HepG2 (cell line): ENCODE data around the gene METTL23. TPM values are rescaled to one million over a fixed set of nuclear protein-coding genes. Genes with fewer than 3 reads are reported as not detected.

ENCODE experiments used
- ETV6 ChIP-seq: sonication (generic); formaldehyde crosslinking; conservative IDR thresholded peaks from 2 replicates; pipeline ENCODE4 v1.4.0; 2020; ENCODE audit warnings: missing genetic modification reagents
- FOXO1 ChIP-seq: sonication (generic); formaldehyde crosslinking; IDR thresholded peaks from 2 replicates; pipeline ENCODE4 v1.4.0; 2020; ENCODE audit warnings: missing genetic modification reagents
- HMG20B ChIP-seq: conservative IDR thresholded peaks from 2 replicates; pipeline ENCODE4 v1.6.1; 2016; ENCODE audit warnings: missing genetic modification reagents, missing compliant biosample characterization
- NAIF1 ChIP-seq: sonication (generic); formaldehyde crosslinking; IDR thresholded peaks from 2 replicates; pipeline ENCODE4 v1.5.0; 2020; ENCODE audit warnings: mild to moderate bottlenecking, missing genetic modification reagents, borderline replicate concordance
- POLR2AphosphoS5 ChIP-seq: IDR thresholded peaks from 2 replicates; pipeline ENCODE4 v1.6.1; 2012; ENCODE audit warnings: low read depth, low read length
- SALL2 ChIP-seq: sonication (generic); formaldehyde crosslinking; IDR thresholded peaks from 2 replicates; pipeline ENCODE4 v1.8.1; 2023; ENCODE audit warnings: mild to moderate bottlenecking, missing genetic modification reagents, inconsistent platforms
- ZNF101 ChIP-seq: sonication (generic); formaldehyde crosslinking; IDR thresholded peaks from 2 replicates; pipeline ENCODE4 v1.4.0; 2020; ENCODE audit warnings: mild to moderate bottlenecking, low read depth, missing genetic modification reagents, borderline replicate concordance
- ZNF44 ChIP-seq: sonication (generic); formaldehyde crosslinking; IDR thresholded peaks from 2 replicates; pipeline ENCODE4 v1.5.1; 2020; ENCODE audit warnings: mild to moderate bottlenecking, missing genetic modification reagents
- ZNF569 ChIP-seq: sonication (generic); formaldehyde crosslinking; IDR thresholded peaks from 2 replicates; pipeline ENCODE4 v1.5.0; 2020; ENCODE audit warnings: mild to moderate bottlenecking, missing genetic modification reagents, moderate library complexity, borderline replicate concordance
- ZNF672 ChIP-seq: sonication (generic); formaldehyde crosslinking; IDR thresholded peaks from 2 replicates; pipeline ENCODE4 v1.8.1; 2022; ENCODE audit warnings: missing genetic modification reagents
- ZNF792 ChIP-seq: IDR thresholded peaks from 2 replicates; pipeline ENCODE4 v1.6.1; 2016
- polyA plus RNA-seq, 8 experiments: library from polyadenylated mRNA; depleted of rRNA in 3 of 8; stranded (reverse) in 7 of 8; unstranded in 1 of 8; fragments of >200 nt; fragmentation: Illumina TruSeq in 4 of 8; extraction: Trizol in 4 of 8; gene quantifications; 2 replicates each; pipeline versions ENCODE4 v1.2.1 to v1.2.3, GENCODE V29; 2011 to 2016; ENCODE audit warnings: low read depth in 4 of 8, missing spikeins in 1 of 8, mixed read lengths in 1 of 8; ENCODE audit not compliant: insufficient read depth in 1 of 8
- total RNA-seq, 5 experiments: library from RNA; depleted of rRNA; stranded (reverse); fragments of >200 nt; fragmentation: Illumina TruSeq; extraction: Trizol; gene quantifications; 2 replicates each; pipeline ENCODE4 v1.2.3, GENCODE V29; 2016; ENCODE audit warnings: low read depth in 1 of 5
- TF ChIP-seq, protein P1 (sequence below): IDR thresholded peaks from 2 replicates; pipeline ENCODE4 v1.4.0; 2020; ENCODE audit warnings: mild to moderate bottlenecking, missing genetic modification reagents
- TF ChIP-seq, protein P2 (sequence below): sonication (generic); formaldehyde crosslinking; IDR thresholded peaks from 2 replicates; pipeline ENCODE4 v1.4.0; 2020; ENCODE audit warnings: mild to moderate bottlenecking, missing genetic modification reagents
- TF ChIP-seq, protein P3 (sequence below): sonication (generic); formaldehyde crosslinking; IDR thresholded peaks from 2 replicates; pipeline ENCODE4 v1.4.0; 2020; ENCODE audit warnings: missing genetic modification reagents, borderline replicate concordance
- TF ChIP-seq, protein P4 (sequence below): sonication (generic); formaldehyde crosslinking; IDR thresholded peaks from 2 replicates; pipeline ENCODE4 v1.4.0; 2020; ENCODE audit warnings: missing genetic modification reagents, borderline replicate concordance
- TF ChIP-seq, protein P5 (sequence below): sonication (generic); formaldehyde crosslinking; IDR thresholded peaks from 2 replicates; pipeline ENCODE4 v1.4.0; 2020; ENCODE audit warnings: missing genetic modification reagents; ENCODE audit errors: not compliant biosample characterization

Gene METTL23
- total and polyA plus RNA-seq, 2 of the 13 experiments (the other 11 are each of a cell fraction or from before 2014, with no cell fraction given), result 39.9 to 104 TPM

DNA sequence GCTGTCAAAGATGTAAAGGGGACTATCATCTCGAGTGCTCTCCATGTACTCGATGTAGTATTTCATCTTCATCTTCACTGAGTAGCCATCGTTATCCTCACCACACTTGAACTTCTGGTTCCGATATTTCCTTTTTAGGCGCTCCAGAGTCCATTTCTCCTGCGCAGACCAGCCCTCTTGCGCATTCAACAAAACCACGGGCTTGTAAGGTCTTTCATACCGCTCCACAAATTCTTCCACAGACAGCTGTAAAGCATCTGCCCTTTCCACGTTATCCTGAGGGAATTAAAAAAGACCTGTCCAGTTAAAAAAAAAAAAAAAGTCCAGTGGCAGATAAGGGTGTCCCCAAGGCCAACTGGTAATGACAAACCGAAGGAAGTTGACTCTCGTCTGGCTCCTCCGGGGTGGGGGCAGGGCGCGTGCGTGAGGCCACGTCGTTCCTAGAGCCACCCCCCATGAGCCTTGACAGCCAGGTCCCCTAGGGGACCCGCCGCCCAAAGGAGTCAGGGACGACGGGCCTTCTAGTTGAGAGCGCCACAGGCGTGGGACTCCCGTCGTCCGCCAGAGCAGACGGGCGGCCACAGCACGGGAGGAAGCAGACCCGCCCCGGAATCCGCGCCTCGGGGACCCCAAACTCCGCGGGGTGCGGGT, 934 bp upstream of the METTL23 start (continued):
- TF ChIP-seq, protein P1, sequence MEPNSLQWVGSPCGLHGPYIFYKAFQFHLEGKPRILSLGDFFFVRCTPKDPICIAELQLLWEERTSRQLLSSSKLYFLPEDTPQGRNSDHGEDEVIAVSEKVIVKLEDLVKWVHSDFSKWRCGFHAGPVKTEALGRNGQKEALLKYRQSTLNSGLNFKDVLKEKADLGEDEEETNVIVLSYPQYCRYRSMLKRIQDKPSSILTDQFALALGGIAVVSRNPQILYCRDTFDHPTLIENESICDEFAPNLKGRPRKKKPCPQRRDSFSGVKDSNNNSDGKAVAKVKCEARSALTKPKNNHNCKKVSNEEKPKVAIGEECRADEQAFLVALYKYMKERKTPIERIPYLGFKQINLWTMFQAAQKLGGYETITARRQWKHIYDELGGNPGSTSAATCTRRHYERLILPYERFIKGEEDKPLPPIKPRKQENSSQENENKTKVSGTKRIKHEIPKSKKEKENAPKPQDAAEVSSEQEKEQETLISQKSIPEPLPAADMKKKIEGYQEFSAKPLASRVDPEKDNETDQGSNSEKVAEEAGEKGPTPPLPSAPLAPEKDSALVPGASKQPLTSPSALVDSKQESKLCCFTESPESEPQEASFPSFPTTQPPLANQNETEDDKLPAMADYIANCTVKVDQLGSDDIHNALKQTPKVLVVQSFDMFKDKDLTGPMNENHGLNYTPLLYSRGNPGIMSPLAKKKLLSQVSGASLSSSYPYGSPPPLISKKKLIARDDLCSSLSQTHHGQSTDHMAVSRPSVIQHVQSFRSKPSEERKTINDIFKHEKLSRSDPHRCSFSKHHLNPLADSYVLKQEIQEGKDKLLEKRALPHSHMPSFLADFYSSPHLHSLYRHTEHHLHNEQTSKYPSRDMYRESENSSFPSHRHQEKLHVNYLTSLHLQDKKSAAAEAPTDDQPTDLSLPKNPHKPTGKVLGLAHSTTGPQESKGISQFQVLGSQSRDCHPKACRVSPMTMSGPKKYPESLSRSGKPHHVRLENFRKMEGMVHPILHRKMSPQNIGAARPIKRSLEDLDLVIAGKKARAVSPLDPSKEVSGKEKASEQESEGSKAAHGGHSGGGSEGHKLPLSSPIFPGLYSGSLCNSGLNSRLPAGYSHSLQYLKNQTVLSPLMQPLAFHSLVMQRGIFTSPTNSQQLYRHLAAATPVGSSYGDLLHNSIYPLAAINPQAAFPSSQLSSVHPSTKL (CRISPR knock-in tag), result 0 out of 2 replicates have a peak, but pooled peaks have one; percentile 8
- TF ChIP-seq, protein P2, sequence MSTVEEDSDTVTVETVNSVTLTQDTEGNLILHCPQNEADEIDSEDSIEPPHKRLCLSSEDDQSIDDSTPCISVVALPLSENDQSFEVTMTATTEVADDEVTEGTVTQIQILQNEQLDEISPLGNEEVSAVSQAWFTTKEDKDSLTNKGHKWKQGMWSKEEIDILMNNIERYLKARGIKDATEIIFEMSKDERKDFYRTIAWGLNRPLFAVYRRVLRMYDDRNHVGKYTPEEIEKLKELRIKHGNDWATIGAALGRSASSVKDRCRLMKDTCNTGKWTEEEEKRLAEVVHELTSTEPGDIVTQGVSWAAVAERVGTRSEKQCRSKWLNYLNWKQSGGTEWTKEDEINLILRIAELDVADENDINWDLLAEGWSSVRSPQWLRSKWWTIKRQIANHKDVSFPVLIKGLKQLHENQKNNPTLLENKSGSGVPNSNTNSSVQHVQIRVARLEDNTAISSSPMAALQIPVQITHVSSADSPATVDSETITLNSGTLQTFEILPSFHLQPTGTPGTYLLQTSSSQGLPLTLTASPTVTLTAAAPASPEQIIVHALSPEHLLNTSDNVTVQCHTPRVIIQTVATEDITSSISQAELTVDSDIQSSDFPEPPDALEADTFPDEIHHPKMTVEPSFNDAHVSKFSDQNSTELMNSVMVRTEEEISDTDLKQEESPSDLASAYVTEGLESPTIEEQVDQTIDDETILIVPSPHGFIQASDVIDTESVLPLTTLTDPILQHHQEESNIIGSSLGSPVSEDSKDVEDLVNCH (CRISPR knock-in tag), result 0 out of 2 replicates have a peak, but pooled peaks have one; percentile 21
- peak; percentile 19; the same call in 1 of the 2 replicates for TF ChIP-seq ZNF569 (CRISPR knock-in tag)
- TF ChIP-seq ZNF792 (CRISPR knock-in tag), result 0 out of 2 replicates have a peak, but pooled peaks have one; percentile 12
- TF ChIP-seq ZNF101 (CRISPR knock-in tag), result no peak
- TF ChIP-seq SALL2 (CRISPR knock-in tag), result no peak
- TF ChIP-seq, protein P3, sequence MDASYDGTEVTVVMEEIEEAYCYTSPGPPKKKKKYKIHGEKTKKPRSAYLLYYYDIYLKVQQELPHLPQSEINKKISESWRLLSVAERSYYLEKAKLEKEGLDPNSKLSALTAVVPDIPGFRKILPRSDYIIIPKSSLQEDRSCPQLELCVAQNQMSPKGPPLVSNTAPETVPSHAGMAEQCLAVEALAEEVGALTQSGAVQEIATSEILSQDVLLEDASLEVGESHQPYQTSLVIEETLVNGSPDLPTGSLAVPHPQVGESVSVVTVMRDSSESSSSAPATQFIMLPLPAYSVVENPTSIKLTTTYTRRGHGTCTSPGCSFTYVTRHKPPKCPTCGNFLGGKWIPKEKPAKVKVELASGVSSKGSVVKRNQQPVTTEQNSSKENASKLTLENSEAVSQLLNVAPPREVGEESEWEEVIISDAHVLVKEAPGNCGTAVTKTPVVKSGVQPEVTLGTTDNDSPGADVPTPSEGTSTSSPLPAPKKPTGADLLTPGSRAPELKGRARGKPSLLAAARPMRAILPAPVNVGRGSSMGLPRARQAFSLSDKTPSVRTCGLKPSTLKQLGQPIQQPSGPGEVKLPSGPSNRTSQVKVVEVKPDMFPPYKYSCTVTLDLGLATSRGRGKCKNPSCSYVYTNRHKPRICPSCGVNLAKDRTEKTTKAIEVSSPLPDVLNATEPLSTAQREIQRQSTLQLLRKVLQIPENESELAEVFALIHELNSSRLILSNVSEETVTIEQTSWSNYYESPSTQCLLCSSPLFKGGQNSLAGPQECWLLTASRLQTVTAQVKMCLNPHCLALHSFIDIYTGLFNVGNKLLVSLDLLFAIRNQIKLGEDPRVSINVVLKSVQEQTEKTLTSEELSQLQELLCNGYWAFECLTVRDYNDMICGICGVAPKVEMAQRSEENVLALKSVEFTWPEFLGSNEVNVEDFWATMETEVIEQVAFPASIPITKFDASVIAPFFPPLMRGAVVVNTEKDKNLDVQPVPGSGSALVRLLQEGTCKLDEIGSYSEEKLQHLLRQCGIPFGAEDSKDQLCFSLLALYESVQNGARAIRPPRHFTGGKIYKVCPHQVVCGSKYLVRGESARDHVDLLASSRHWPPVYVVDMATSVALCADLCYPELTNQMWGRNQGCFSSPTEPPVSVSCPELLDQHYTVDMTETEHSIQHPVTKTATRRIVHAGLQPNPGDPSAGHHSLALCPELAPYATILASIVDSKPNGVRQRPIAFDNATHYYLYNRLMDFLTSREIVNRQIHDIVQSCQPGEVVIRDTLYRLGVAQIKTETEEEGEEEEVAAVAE (CRISPR knock-in tag), result no peak
- TF ChIP-seq ZNF672 (CRISPR knock-in tag), result no peak
- TF ChIP-seq POLR2AphosphoS5, result no peak
- TF ChIP-seq, protein P4, sequence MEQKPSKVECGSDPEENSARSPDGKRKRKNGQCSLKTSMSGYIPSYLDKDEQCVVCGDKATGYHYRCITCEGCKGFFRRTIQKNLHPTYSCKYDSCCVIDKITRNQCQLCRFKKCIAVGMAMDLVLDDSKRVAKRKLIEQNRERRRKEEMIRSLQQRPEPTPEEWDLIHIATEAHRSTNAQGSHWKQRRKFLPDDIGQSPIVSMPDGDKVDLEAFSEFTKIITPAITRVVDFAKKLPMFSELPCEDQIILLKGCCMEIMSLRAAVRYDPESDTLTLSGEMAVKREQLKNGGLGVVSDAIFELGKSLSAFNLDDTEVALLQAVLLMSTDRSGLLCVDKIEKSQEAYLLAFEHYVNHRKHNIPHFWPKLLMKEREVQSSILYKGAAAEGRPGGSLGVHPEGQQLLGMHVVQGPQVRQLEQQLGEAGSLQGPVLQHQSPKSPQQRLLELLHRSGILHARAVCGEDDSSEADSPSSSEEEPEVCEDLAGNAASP (CRISPR knock-in tag), result no peak
- TF ChIP-seq ETV6 (CRISPR knock-in tag), result no peak; the same call in 1 of the 2 replicates
- no peak for TF ChIP-seq ZNF44 (CRISPR knock-in tag)
- TF ChIP-seq NAIF1 (CRISPR knock-in tag), result no peak
- TF ChIP-seq, protein P5, sequence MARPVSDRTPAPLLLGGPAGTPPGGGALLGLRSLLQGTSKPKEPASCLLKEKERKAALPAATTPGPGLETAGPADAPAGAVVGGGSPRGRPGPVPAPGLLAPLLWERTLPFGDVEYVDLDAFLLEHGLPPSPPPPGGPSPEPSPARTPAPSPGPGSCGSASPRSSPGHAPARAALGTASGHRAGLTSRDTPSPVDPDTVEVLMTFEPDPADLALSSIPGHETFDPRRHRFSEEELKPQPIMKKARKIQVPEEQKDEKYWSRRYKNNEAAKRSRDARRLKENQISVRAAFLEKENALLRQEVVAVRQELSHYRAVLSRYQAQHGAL (CRISPR knock-in tag), result no peak
- TF ChIP-seq FOXO1 (CRISPR knock-in tag), result no peak
- no peak for TF ChIP-seq HMG20B (CRISPR knock-in tag)
